CD4-positive, alpha-beta T cell treated with Interleukin-1 beta for 1 hour (primary cell): ENCODE results near the gene CKMT2.
"Not testable (repeated sequence)": the region's sequence is repeated elsewhere in the genome, so short reads cannot be mapped to it uniquely, and the experiment has no call there.

Experiments
- DNase-seq, 2 donors: peaks; one replicate each; pipeline ENCODE4 v3.0.0-alpha.2; 2020 to 2022

The CKMT2 gene

DNA sequence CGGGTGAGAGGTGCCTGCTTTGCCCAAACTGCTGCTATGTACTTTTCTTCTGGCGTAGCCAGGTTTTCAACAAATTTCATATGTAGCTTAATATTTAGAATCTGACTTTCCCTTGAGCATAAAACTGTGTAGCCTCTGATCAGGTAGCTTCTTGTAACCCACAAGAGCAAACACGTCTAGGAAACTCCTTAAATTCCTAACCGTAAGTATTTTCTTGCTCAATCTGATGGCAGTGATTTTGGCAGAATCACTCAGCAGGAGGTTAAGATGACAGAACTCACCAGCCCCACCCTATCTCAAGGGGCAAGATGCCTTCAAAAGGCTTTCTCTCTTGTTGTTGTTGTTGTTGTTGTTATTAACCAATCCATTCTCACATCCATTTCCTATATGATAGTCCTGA lies 20.8 kb downstream of the CKMT2 start:
- no peak for DNase-seq

DNA sequence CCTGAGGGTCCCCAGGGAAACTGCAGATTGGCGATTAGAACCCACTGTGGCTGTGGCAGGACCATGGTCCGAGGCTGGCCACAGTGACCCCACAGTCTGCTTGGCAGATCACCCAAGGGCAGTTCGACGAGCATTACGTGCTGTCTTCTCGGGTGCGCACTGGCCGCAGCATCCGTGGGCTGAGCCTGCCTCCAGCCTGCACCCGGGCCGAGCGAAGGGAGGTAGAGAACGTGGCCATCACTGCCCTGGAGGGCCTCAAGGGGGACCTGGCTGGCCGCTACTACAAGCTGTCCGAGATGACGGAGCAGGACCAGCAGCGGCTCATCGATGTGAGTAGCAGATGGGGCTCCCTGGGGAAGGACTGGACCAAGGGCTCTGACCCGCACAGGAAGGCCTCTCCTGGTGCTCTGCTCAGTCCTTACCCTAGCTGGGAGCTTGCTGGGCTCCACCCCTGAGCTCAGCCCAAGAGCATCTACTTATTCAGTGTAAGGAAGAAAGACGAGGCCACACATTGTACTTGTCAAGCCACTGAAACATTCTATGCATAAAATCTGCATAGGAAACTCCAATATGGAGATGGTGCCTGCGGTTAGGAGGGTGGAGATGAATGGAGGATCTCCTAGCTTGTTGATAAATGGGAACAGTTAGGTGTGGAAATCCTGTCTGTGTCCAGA lies 21.9 kb downstream of the CKMT2 start:
- DNase-seq, result no peak

DNA sequence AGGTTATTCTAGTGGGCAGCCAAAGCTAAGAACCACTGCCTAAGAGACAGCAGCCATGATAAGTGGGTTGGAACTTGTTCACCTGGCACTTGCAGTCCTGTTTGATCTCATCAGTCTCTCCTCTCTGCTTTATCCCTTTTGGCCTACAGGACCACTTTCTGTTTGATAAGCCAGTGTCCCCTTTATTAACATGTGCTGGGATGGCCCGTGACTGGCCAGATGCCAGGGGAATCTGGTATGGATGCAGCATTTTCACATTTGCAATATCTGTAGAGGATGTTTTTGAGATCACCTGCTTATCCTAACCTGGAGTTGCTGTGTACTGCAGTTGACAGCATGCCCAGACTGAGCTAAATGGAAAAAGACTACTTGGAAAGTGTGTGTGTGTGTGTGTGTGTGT lies 23.6 kb downstream of the CKMT2 start:
- no peak for DNase-seq

DNA sequence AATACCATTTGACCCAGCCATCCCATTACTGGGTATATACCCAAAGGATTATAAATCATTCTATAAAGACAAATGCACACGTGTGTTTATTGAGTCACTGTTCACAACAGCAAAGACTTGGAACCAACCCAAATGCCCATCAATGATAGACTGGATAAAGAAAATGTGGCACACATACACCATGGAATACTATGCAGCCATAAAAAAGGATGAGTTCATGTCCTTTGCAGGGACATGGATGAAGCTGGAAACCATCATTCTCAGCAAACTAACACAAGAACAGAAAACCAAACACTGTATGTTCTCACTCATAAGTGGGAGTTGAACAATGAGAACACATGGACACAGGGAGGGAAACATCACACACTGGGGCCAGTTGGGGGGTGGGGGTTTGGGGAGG lies 29.7 kb downstream of the CKMT2 start:
- DNase-seq, result not testable (repeated sequence)

DNA sequence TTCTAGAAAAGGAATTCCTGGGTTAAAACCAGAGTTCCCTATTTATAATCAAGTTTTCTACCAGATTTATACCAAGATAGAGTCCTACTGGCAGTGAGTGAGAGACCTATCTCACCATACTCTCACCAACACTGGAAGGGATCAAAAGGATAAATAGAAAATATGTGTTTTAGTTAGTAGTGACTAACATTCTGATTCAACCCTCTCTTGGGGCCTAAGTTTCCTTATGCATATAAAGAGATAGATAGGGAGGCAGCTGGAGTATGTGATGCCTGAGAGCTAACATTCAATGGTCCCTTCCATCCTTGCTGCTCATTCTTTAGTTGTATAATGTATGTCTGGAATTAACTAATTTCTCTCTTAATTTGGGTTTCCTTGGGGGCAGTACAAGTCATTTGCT lies 32.0 kb downstream of the CKMT2 start:
- no peak for DNase-seq

GRCh38 chr5:81268521-81269196 lies 35.5 kb downstream of the CKMT2 start:
- DNase-seq, result no peak

GRCh38 chr5:81269751-81270393 lies 36.8 kb downstream of the CKMT2 start:
- no peak for DNase-seq

- not testable (repeated sequence) for DNase-seq
Measured at GRCh38 chr5:81270394-81271027, 37.4 kb downstream of the CKMT2 start.

DNA sequence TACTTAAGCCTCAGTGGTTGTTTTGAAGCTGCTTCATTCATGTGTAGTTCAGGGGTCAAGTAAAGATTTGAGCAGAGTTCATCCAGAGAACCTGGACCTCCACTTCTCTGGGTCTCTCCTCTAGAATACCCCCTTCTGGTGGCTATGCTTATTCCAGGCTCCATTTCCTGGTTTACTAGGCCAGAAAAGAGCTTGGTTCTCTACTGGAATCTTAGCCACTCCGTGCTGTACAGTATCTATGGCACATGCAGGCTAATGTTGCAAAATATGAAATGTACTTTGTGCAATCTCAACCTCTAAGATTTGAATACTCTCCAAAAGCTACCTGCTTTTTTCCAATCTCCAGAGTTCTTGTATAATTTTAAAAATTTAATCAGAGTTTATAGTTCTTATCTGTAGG lies 50.9 kb downstream of the CKMT2 start:
- no peak for DNase-seq

- no peak for DNase-seq
Measured at GRCh38 chr5:81286059-81286617, 53.0 kb downstream of the CKMT2 start.

DNA sequence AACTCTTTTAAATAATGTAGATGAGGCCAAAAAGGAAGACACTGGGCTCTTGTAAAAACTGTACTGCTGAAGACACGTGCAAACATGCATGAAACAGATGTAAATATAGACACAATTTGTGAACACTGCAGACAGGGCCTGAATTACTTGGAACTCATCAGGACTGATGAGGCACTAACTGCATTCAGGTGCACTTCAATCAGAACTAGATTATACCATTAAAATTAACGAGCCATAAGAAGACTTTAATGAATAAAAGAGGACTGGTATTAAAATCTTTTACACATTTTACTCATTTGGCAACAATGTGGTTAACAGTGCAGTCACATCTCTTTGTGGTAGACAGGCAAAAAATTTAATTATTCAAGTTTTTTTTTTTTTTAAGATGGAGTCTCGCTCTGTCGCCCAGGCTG lies 54.9 kb downstream of the CKMT2 start:
- no peak for DNase-seq

DNA sequence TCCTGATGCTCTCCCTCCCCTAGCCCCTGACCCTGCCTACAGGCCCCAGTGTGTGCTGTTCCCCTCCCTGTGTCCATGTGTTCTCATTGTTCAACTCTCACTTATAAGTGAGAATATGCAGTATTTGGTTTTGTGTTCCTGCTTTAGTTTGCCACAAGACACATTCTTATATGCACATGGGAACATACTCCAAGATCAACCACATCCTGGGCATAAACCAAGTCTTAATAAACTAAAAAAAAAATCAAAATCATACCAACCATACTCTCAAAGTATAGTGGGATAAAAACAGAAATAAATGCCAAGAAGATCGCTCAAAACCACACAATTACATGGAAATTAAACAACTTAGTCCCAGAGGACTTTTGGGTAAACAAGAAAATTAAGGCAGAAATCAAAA lies 57.0 kb downstream of the CKMT2 start:
- no peak for DNase-seq

GRCh38 chr5:81292130-81292529 lies 59.0 kb downstream of the CKMT2 start:
- no peak for DNase-seq

DNA sequence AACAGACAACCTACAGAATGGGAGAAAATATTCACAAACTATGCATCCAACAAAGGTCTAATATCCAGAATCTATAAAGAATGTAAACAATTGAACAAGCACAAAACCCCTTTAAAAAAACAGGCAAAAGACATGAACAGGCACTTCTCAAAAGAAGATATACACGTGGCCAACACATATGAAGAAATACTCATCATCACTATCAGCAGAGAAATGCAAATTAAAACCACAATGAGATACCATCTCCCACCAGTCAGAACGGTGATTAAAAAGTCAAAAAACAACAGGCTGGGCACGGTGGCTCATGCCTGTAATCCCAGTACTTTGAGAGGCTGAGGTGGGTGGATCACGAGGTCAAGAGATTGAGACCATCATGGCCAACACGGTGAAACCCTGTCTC lies 60.9 kb downstream of the CKMT2 start:
- not testable (repeated sequence) for DNase-seq

DNA sequence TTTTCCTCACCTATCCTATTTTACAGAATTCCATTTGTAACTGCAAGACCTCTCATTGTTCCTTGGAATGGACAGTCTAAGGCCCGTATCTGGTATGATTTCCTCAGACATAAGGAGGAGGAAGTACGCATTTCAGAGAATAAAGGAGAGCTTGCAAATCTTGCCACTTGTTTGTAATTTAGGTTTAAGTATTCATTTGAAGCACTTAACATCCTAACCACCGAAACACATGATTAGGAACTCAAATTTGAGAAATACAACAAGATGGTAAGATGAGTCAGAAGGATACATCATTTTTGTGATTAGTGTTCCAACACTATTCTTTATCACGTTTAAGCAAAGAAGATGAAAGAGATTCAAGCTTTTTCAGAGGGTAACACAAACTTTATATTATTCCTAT lies 64.4 kb downstream of the CKMT2 start:
- no peak for DNase-seq

DNA sequence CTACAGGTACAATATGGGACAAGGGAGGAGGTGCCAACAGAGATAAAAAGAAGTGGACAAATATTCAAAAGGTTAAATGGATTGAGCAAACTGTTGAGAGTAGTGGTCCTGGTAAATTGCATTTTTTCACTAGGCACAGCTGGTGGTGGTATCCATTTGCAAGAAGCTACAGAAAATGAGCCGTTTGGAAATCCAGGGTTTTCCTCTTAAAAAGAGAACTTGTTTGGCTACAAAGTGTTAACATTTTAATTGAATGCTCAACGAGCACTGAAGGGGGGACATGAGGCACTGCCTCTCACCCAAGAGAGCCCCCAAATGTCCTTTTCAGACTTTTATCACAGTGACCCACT lies 67.8 kb downstream of the CKMT2 start:
- DNase-seq, result no peak

GRCh38 chr5:81301271-81302015 lies 68.3 kb downstream of the CKMT2 start, which contains the start of gene ZCCHC9:
ZCCHC9 (plus strand) TSS chr5:81301587; CDS start chr5:81304758, 3,171 bp downstream.
- peak; percentile 93 to 95 for DNase-seq

DNA sequence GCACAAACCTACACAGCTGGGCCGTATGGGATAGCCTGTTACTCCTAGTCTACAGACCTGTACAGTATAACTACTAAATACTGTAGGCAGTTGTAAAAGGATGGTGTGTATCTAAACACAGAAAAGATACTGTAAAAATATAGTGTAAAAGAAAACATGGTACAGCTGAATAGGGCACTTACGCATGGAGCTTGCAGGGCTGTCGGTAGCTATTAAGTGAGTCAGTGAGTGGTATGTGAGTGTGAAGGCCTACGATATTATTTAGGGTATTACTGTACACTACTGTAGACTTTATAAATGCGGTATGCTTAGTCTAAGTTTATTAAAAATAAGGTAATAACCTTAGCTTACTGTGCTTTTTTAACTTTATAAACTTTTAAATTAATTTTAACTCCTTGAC lies 69.5 kb downstream of the CKMT2 start:
- no peak for DNase-seq

GRCh38 chr5:81303563-81303962 lies 70.4 kb downstream of the CKMT2 start:
- no peak for DNase-seq

DNA sequence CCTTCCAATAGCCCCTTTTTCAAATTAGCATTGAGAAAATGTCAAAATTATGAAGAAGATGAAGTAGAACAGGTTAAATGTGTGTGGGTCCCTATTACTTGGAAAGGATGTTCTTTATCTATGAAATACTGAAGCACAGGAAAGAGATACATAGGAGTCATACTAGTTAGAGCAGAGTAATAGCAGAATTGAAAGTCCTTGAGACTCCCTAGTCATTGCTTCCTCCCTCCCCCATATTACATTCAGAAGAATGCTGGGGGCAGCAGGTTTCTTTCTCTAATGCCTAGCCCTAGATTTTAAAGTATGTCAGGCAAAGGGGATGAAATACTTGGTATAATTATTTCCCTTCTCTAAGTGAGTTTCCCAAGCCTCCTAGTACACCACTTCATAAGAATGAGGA lies 72.7 kb downstream of the CKMT2 start:
- no peak for DNase-seq

DNA sequence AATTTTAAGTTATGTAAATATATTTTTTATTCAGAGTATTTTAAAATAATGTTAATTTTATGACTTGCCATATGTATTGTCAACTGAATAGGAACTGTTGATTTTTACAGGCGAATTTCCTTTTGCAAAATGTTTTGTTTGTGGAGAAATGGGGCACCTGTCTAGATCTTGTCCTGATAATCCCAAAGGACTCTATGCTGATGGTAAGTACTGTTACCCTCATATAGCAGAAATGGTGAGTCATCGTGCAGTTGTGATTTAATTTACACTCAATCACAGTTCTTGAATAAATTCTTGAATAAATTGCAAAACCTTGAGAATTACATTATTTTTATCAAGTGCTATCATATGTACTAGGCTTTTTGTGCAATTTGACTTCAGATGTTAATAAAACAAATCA lies 75.7 kb downstream of the CKMT2 start:
- DNase-seq, result no peak

GRCh38 chr5:81310402-81311063 lies 77.4 kb downstream of the CKMT2 start:
- no peak for DNase-seq
